CD4-positive, alpha-beta T cell treated with Interleukin-6 for 4 hours (primary cell): Measurements from ENCODE around the gene ATF6.
"Not testable (repeated sequence)": the region's sequence is repeated elsewhere in the genome, so short reads cannot be mapped to it uniquely, and the experiment has no call there.

ENCODE experiments used
- DNase-seq: peaks from one replicate; pipeline ENCODE4 v3.0.0-alpha.2; 2020; ENCODE audit warnings: mixed read lengths

ATF6 gene, protein sequence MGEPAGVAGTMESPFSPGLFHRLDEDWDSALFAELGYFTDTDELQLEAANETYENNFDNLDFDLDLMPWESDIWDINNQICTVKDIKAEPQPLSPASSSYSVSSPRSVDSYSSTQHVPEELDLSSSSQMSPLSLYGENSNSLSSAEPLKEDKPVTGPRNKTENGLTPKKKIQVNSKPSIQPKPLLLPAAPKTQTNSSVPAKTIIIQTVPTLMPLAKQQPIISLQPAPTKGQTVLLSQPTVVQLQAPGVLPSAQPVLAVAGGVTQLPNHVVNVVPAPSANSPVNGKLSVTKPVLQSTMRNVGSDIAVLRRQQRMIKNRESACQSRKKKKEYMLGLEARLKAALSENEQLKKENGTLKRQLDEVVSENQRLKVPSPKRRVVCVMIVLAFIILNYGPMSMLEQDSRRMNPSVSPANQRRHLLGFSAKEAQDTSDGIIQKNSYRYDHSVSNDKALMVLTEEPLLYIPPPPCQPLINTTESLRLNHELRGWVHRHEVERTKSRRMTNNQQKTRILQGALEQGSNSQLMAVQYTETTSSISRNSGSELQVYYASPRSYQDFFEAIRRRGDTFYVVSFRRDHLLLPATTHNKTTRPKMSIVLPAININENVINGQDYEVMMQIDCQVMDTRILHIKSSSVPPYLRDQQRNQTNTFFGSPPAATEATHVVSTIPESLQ

DNA sequence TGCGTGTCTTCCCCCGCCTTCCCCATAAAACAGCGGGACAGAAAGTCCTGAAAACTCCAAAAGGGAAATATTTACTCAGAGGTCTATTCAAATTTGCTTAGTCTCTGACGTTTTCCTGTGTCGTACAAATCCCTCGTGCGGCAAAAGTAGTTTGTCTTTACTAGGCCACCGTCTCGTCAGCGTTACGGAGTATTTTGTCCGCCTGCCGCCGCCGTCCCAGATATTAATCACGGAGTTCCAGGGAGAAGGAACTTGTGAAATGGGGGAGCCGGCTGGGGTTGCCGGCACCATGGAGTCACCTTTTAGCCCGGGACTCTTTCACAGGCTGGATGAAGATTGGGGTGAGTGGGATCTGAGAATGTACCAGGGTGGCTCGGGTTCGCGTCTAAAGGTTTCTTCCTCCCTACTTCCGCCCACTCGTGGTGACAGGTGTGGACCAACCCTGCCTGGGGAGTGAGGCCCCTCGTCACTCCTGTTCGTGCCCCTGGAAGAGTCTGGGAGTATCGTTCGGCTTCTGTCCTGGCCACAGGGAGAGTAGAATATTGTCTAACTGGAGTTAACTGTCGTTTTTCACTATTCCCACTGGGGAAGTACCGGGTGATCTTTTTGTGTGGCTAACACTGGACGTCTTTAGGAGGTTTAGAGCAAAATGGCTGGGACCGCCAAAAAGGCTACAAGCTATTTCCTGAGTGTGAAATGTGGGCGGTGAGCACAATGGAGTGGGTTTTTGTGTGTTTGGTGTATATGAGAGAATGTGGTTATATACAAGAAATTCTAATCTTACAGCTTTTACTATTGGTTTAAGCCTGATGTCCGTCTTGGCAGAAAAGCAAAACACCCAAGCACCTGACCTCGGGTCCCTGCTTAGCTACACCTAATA, at the start of gene ATF6:
Gene ATF6 (plus strand): TSS at position 219 of the 880 bp plus-strand sequence. CDS start 41 bp downstream, at position 260.
- peak; percentile 75 for DNase-seq

DNA sequence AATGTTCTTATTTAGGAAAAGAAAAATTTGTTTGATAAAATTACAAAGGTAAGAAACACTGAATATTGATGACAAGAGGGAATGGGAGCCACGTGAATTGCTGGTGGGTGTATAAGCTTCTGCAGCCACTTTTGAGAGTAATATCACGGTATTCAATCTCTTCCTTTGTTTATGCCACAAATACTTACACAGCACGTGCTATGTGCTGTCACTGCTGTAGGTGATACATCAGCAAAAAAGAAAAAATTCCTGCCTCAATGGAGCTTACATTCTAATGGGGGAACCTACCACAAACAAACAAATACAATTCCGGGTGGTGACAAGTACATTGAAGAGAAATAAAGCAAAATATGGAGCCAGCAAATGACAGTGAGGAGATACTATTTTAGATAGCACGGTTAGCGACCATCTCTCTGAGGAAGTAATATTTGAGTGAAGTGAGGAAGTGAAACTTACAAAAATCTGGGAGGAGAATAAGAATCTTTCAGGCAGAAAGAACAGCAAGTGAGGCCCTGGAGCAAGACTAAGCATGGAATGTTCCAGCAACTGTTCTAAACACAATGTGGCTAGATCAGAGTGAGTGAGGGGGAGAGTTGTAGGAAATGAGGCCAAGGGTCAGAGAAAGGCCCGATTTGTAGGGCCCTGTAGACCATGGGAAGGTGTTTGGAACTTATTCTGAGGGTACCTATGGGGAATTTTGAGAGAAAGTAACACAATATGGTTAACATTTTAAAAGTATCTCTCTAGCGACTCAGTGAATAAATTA, 47.4 kb upstream of the ATF6 start:
- no peak for DNase-seq

DNA sequence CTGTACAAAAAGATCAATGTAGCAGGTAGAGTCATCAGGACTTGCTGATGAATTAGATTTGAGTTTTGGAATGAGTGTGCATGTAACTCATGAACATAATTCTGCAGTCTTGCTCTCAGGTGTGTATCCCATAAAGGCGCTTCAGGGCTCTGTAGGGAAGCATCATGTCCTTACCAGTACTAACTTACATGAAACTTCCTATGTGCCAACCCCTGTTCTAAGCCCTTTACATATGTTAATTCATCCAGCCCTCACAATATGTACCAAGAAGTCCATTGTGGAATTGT, 46.9 kb upstream of the ATF6 start:
- DNase-seq = no peak

DNA sequence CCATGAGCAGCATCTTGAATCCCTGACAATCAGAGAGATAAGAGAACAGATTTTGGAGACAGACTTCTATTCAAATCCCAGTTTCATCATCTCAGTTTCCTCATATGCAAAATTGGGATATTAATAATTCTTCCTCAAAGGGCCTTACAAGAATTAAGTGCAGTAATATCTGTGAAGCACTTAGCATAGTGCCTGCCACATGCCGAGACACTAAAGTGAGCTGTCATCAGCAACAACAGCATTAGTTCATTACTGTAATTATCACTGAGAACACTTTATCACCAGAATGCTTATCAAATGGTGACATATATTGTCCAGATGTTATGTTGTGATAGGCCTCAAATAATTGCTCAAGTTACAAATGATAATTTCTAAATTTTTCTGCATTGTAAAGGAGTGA, 45.7 kb upstream of the ATF6 start:
- DNase-seq = no peak

DNA sequence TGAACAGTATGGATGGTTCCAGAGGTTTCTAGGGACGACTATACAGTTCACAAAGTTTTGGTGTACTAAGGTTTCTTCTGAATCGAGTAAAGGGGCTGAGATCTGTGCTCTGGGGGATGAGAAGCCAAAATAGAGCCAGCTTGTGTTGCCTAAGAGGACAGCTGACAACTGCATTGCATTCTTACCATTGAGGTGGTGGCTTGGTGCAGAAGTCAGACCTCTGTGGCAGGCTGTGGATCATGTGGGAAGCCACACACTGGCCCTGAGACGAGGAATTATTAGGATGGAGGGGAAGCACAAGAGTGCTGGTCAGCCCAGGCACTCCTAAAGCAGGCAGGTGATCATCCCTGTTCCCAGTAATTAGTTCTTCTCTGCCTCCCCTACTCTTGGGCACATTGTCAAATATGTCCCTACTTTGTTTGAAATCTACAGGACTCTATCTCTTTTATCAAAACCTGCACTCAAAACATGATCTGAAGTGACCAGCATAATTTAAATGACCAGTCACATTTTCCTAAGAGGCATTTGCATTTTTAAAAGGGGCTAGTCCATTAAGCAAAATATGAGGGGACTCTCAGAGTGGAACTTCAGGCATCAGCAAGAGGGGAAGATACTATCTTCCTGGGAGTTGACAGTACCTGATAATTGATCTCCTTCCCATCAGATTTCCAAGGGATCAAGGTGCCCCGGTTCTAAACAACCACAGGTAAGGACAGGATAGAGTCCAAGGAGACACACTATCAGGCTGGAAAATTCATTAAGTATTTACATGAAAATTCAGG, 45.0 kb upstream of the ATF6 start, which contains the start of gene FCRLB:
Gene FCRLB (plus strand): TSS at position 589 of the 782 bp plus-strand sequence. CDS start 1,129 bp downstream, outside the sequence.
- DNase-seq = no peak

DNA sequence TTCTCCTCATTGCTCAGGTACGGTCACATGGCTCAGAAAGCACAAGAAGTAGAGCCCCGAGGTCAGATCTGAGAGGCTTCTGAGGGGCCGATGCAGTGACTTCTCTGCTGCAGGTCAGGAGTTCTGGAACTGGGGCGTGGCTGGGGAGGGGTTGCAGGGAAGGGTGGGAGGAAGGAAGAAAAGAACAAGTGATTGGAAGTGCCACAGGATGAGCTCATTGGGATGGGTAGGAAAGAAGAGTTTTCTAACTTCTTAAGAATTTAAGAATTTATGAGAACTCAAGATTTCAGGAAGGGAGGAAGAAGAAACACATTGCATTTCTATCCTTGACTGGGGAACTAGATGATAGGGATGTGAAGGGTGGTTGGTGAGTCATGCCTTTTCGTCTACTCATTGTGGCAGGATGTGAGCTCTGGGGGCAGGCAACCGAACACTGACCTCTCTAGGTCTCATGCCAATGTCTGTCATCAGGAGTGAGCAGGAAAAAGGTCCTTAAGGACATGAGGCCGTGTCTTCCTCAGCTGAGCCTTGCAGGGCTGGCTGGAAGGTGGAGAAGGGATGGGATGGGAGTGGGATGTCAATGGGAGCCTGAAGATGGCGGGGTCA, 44.3 kb upstream of the ATF6 start:
- DNase-seq = peak; percentile 5

DNA sequence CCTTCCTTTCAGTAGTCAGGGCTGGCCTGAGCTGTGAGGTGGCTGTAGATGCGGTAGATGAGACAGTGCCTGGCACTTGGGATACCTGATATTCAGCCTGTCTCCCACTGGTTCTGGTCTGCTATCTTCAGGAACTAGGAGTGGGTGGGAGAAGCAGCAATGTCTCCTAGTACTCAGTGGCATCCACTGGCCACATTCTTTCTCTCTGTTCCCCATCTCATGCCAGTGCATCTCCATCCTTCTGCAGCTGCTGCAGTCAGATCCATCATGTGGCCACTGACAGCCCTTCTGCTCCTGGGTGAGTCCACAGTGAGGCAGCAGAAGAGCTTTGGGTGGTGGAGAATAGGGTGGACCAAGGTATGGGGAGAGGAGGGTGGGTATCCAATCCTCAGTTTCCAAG, 43.7 kb upstream of the ATF6 start:
- DNase-seq = no peak

DNA sequence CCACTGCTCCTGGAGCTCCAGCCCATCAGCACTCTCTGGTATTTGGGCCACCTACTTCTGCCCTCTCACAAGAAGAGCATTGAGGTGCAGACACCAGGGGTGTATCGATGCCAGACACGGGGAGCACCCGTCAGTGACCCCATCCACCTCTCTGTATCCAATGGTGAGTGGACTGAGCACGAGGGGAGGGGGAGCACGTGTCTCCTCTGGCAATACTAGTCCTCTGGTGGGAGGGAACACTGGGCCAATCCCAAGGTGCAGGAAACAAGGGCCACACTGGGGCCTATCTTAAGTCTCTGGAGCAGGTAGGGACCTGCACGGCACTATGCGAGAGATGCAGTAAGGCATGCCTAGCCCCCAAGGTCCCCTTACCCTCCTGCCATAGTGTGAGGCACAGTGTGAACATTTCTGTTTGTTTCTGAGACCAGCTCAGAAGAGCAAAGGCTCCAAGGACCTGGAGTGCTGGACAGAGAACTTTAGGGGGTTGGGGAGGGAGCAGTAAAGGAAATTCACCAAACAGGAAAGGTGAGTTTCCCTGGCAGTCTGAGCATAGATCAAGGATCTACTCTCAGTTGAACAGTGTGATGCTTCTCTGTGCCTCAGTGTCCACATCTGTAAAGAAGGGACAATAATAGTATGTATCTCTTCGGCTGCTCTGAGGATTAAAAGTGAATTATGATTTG, 42.5 kb upstream of the ATF6 start:
- DNase-seq = no peak

DNA sequence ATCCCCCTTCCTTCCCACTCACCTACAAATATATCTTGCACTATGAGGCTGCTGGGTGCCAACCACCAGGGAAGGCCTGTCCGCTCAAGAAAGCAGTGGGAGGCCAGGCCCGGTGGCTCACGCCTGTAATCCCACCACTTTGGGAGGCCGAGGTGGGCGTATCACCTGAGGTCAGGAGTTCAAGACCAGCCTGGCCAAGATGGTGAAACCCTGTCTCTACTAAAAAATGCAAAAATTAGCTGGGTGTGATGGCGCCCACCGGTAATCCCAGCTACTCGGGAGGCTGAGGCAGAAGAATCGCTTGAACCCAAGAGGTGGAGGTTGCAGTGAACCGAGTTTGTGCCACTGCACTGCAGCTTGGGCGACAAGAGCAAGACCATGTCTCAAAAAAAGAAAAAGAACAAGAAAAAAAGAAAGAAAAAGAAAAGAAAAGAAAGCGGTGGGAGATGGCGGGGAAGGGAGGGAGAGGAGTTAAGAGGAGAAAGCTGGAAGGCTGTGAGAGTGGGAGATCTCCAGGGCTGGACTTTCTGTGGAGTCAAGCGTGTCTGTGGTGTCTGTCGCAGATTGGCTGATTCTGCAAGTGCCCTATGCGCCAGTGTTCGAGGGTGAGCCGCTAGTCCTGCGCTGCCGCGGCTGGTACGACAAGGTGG, 40.7 kb upstream of the ATF6 start:
- DNase-seq = not testable (repeated sequence)

DNA sequence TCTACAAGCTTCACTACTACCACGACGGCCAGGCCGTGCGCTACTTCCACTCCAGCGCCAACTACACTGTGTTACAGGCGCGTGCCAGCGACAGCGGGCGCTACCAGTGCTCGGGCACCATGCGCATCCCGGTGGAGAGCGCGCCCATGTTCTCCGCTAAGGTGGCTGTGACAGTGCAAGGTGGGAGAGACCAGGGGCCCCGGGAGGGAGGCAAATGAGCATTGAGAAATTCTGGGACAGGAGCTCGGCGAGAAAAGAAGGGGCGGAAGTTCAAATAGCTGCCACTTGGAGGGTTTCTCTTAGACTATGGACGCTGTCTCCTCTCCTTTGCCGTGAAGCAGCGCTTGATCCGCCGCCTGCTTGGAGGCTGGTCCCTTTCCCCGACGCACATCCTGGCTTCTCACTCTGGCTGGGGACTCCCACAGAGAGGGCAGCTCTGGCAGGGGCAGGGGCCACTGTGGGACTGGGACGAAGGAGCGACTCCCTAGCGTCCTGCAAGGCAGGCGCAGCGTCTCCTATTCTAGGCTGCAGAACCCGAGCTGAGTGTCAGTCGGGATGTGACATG, 40.1 kb upstream of the ATF6 start:
- DNase-seq = peak; percentile 44

DNA sequence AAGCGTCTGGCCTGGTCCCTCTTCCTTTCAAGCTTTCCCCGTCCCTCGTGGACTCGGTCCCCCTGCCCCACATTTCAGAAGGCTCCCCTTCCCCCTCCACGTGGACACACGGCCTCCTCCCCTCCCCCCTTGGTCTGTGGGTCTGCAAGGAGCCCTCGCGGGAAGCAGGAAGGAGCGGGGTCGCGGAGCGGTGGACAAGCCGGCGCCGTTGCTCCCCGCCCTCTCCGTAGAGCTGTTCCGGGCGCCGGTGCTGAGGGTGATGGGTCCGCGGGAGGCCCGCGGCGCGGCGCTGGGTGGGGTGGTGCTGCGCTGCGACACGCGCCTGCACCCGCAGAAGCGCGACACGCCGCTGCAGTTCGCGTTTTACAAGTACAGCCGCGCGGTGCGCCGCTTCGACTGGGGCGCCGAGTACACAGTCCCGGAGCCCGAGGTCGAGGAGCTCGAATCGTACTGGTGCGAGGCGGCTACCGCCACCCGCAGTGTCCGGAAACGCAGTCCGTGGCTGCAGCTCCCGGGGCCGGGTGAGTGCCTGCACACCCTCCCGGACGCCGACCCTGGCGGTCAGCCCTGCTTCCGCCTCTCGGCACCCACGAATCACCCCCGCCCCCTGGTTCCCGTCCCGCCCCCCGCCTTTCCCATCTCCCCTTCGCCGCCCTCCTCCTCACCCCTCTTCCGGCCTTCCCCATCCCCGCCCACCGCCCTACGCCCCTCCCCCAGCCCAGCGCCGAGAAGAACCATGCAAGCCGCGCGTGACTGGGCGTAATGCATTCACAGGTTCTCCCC, 39.5 kb upstream of the ATF6 start:
- DNase-seq = peak; percentile 86

DNA sequence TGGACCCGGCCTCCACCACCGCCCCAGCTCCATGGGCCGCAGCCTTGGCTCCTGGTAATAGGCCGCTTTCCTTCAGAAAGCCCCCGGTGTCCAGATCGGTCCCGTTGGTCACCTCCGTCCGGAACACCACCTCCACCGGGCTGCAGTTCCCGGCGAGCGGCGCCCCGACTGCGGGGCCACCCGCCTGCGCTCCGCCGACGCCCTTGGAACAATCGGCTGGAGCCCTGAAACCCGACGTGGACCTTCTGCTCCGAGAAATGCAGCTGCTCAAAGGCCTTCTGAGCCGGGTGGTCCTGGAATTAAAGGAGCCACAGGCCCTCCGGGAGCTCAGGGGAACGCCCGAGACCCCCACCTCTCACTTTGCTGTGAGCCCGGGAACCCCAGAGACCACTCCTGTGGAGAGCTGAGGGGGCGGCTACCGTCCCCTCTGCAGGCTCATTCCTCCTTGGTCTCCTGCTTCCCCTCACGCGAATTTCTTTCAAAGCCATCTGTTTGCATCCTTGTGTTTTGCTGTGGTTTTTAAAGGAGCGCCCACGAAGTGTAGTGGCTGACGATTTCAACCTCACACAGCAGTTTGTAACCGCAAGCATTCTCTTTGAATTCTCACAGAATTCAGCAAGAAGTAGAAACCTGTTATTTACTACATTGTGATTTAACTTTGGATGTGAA, 38.7 kb upstream of the ATF6 start:
- DNase-seq = peak; percentile 64

DNA sequence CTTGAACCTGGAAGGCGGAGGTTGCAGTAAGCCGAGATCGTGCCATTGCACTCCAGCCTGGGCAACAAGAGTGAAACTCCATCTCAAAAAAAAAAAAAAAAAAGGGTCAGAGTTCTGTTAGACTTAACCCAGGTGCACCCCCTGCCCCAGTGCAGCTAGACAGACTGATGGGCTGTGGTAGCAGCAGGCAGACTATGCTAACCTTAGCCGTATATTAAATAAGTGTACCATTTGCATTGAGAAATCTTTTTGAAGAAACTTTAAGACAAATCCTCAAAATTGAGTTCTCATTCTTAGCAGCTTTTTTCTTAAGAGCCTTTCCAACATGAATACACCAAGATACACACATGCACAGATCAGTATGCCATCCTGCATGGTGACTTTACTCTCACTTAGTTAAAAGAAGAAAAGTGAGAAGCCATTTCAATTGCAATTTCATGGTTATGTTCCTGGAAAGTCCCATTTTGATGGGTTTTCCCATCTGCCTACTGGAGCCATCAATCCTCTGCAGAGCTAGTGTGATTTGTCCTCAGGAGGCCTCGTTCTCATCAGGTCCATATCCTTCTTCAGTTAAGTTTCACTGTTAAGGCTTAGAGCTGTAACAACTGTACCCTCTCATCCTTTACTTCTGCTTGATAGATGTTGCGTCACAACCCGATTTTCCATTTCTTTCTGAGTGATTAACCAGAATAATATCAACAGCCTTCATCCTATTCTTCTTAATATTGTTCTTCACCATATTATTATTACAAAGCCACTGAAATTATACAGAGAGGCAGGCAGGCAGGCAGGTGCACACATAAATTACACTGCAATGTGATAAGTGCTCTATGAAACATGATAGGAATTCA, 37.5 kb upstream of the ATF6 start:
- DNase-seq = no peak

DNA sequence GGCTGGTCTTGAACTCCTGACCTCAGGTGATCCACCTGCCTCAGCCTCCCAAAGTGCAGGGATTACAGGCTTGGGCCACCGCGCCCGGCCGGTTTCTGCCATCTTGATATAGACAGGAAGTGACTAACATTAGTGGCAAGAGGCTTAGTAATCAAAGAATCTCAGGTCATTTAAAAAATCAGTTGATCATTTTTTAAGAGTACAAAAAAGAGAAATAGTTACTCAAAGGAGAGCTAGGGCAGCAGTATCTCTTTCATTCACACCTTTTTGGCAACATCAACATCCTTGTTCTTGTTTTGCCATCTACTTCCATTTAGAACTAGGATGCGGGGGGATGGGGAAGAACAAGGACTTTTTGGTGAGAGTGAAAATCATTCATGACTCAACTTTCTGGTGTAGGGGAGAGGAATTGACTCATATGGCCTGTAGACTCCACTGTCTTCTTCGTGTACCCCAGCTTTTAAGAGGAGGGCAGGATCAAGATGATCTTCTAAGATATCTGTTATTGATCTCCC, 36.0 kb upstream of the ATF6 start:
- peak; percentile 40 for DNase-seq

DNA sequence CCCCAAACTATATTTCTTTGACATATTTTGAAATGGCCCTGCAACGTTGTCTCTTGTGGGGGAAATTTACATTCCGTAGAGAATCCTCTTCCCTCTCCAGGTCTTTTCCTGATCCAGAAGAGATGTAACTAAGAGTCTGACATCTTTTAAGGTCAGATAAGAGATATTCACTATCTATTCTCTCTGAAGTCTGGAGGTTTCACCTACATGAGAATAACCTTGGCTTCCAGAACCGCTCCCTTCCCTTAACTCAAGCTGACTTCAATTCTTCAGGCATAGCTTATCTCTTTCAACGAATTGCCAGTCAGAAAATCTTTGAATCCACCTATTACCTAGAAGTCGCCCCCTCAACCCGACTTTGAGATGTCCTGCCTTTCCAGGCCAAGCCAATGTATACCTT, 34.9 kb upstream of the ATF6 start:
- DNase-seq = no peak

DNA sequence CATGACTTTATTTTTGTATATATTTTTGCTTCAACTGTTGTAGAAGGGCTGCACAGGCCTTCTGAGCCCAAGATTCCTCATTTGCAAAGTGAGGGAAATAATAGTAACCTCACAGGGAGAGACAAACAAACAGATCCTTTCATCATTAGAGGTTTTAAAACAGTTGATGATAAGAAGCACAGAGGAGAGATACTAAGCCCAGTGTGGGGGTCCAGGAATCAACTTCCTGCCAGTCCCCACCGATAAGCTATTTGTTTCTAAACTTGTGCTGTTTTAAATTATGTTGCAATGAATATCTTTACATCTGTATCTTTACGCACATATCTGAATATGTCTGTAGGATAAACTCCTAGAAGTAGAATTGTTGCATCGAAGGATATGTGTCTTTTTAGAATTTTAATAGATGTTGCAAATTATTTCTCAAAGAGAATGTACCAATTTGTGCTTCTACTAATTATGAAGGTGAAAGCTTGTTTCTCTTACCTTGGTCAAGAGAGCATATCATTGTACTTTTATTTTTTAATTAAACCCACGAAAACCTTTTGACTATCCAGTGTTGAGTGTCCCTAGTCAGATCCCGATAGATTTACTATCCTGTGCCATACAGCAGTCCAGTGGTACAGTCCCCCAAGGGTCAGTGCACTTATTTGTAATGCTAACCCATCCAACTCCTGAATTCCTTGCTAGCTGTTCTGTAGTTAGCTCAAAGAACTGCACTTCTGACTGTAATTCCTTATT, 34.0 kb upstream of the ATF6 start:
- DNase-seq = no peak

DNA sequence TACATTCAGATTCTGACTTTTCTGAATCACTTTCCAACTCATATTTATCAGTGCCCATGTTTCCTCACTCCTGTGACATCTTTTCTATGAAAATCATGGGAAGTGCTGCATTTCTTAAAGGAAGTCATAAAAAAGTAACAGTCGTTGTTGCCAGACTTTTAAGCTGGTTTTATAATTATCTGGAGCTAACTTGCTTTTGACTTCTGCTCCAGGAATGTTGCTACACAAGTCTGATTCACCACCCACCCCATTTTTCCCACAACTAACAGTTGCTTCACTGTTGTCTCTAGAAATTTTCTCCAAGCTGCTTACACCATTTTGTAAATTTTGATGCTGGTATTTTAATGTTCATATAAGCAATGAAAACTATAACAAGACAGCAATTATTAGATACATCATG, 32.6 kb upstream of the ATF6 start:
- no peak for DNase-seq
